Liver (tissue), 9 donors: ENCODE results near the gene ADA. TPM values are rescaled to one million over a fixed set of nuclear protein-coding genes. Genes with fewer than 3 reads are reported as not detected.

Experiments used
- DNase-seq: peaks from one replicate; pipeline ENCODE4 v3.0.0-alpha.2; 2017; ENCODE audit warnings: low spot score
- H3K27ac ChIP-seq, 2 donors: one replicate each; pipeline ENCODE4 v1.7.0; 2013; ENCODE audit warnings: inconsistent platforms in 2 of 2, low read length in 2 of 2, control low read depth in 1 of 2, low read depth in 1 of 2, mild to moderate bottlenecking in 1 of 2
- H3K27me3 ChIP-seq, 4 donors: one replicate each; pipeline versions ENCODE4 v1.6.1 to v1.7.0; 2013; ENCODE audit warnings: low read length in 3 of 4, inconsistent platforms in 1 of 4, mild to moderate bottlenecking in 1 of 4, moderate library complexity in 1 of 4; ENCODE audit not compliant: control insufficient read depth in 4 of 4, insufficient read depth in 4 of 4
- H3K36me3 ChIP-seq, 4 donors: one replicate each; pipeline versions ENCODE4 v1.6.1 to v1.7.0; 2013; ENCODE audit warnings: low read length in 3 of 4, mild to moderate bottlenecking in 3 of 4, low read depth in 1 of 4, moderate library complexity in 1 of 4; ENCODE audit not compliant: control insufficient read depth in 4 of 4, insufficient read depth in 3 of 4
- H3K4me1 ChIP-seq, 4 donors: one replicate each; pipeline versions ENCODE4 v1.6.1 to v1.7.0; 2013; ENCODE audit warnings: low read length in 3 of 4, mild to moderate bottlenecking in 3 of 4, moderate library complexity in 1 of 4; ENCODE audit not compliant: control insufficient read depth in 4 of 4, insufficient read depth in 4 of 4
- H3K4me3 ChIP-seq, 3 donors: one replicate each; pipeline versions ENCODE4 v1.6.1 to v1.7.0; 2013; ENCODE audit warnings: low read length in 3 of 3, control low read depth in 1 of 3, low read depth in 1 of 3, mild to moderate bottlenecking in 1 of 3
- H3K9ac ChIP-seq, 2 donors: one replicate each; pipeline ENCODE4 v1.7.0; 2013; ENCODE audit warnings: low read length in 2 of 2, mild to moderate bottlenecking in 2 of 2, moderate library complexity in 2 of 2, control low read depth in 1 of 2, low read depth in 1 of 2
- H3K9me3 ChIP-seq, 4 donors: one replicate each; pipeline versions ENCODE4 v1.6.1 to v1.7.0; 2013; ENCODE audit warnings: low read length in 3 of 4; ENCODE audit not compliant: control insufficient read depth in 4 of 4
- ATF3 ChIP-seq: IDR thresholded peaks from 2 replicates; pipeline ENCODE4 v1.6.1; 2016; ENCODE audit warnings: antibody characterized with exemption
- CTCF ChIP-seq: fragments of 150-350 bp; IDR thresholded peaks from 2 replicates; pipeline ENCODE4 v1.5.1; 2017; ENCODE audit warnings: improper control_type of control experiment, low read depth, low read length; ENCODE audit not compliant: missing input control
- HNF4A ChIP-seq, 2 donors: conservative IDR thresholded peaks; 2 replicates each; pipeline ENCODE4 v1.6.1; 2016; ENCODE audit warnings: antibody characterized with exemption in 2 of 2, mild to moderate bottlenecking in 2 of 2
- JUND ChIP-seq, 2 donors: IDR thresholded peaks; 2 replicates each; pipeline ENCODE4 v1.6.1; 2016; ENCODE audit warnings: antibody characterized with exemption in 2 of 2
- MAX ChIP-seq: IDR thresholded peaks from 2 replicates; pipeline ENCODE4 v1.6.1; 2016; ENCODE audit warnings: antibody characterized with exemption
- NR2F2 ChIP-seq: IDR thresholded peaks from 2 replicates; pipeline ENCODE4 v1.6.1; 2016; ENCODE audit warnings: antibody characterized with exemption
- RAD21 ChIP-seq, 2 donors: IDR thresholded peaks; 2 replicates each; pipeline ENCODE4 v1.6.1; 2016; ENCODE audit warnings: antibody characterized with exemption in 2 of 2, mild to moderate bottlenecking in 2 of 2
- RXRA ChIP-seq, 2 donors: IDR thresholded peaks; 2 replicates each; pipeline ENCODE4 v1.6.1; 2017 to 2018; ENCODE audit warnings: antibody characterized with exemption in 2 of 2, mild to moderate bottlenecking in 1 of 2
- SP1 ChIP-seq: IDR thresholded peaks from 2 replicates; pipeline ENCODE4 v1.6.1; 2018; ENCODE audit warnings: antibody characterized with exemption, mild to moderate bottlenecking
- TAF1 ChIP-seq: conservative IDR thresholded peaks from 2 replicates; pipeline ENCODE4 v1.6.1; 2016; ENCODE audit warnings: antibody characterized with exemption, mild to moderate bottlenecking
- YY1 ChIP-seq: IDR thresholded peaks from 2 replicates; pipeline ENCODE4 v1.6.1; 2016; ENCODE audit warnings: antibody characterized with exemption, mild to moderate bottlenecking
- ZBTB33 ChIP-seq: IDR thresholded peaks from 2 replicates; pipeline ENCODE4 v1.6.1; 2016; ENCODE audit warnings: antibody characterized with exemption
- WGBS: extraction: QIAGEN DNeasy Blood & Tissue Kit; methylation state at CpG from one replicate; pipeline ENCODE4 v1.1.7; 2013; 5-methylcytosine and 5-hydroxymethylcytosine counted together
- polyA plus RNA-seq, 2 donors: library from polyadenylated mRNA; stranded (reverse) in 1 of 2; unstranded in 1 of 2; fragments of 200-250 nt in 1 of 2; fragments of >200 nt in 1 of 2; fragmentation: Nextera tagmentation in 1 of 2; extraction: Ambion mirVana in 1 of 2; gene quantifications; one replicate each; pipeline versions ENCODE4 v1.2.1 to v1.2.3, GENCODE V29; 2013 to 2015
- total RNA-seq, 2 donors: library from RNA; depleted of rRNA; stranded (reverse); fragments of >200 nt; gene quantifications; one replicate each; pipeline ENCODE4 v1.2.3, GENCODE V29; 2014
- donor health status: healthy.
- donor health status: healthy.
- donor health status: healthy.
- donor health status: healthy.
- donor health status: healthy.

Gene ADA
- total and polyA plus RNA-seq, 4 donors, result 2.9 to 7.7 (median 3.0) TPM

GRCh38 chr20:44609516-44610312, 41.8 kb downstream of the ADA start:
- peak overlapping the region; percentile 72 to 78 for H3K27ac ChIP-seq
- WGBS, result 17% methylated on average over 25 of the region's 25 CpGs
- TF ChIP-seq TAF1 (no peak), NR2F2 (peak; percentile 94), ATF3 (peak; percentile 25), CTCF (peak; percentile 98), HNF4A (conservative IDR thresholded peaks at IDR 0.05) (peak; percentile 25 to 60), RXRA (IDR thresholded peaks at IDR 0.05) (peak; percentile 85 to 94), MAX (peak; percentile 50), YY1 (no peak), RAD21 (IDR thresholded peaks at IDR 0.05) (peak; percentile 98 to 99), JUND (IDR thresholded peaks at IDR 0.05) (peak in 1 of 2 donors; percentile 46), SP1 (peak; percentile 66)
- peaks cover 0 to 5% (median 0%) of the 10 kb centered on the region in 4 donors for H3K36me3 ChIP-seq
- H3K4me1 ChIP-seq, result peaks cover 2 to 26% (median 24%) of the 10 kb centered on the region in 4 donors
- H3K4me3 ChIP-seq, result peak overlapping the region; percentile 1 to 41 (median 16)
- peak overlapping the region; percentile 3 to 5 for H3K9ac ChIP-seq
- H3K9me3 ChIP-seq, result no peaks in the 10 kb centered on the region
- DNase-seq, result peak; percentile 94
- H3K27me3 ChIP-seq, result no peaks in the 10 kb centered on the region

- Histone ChIP-seq H3K27me3 (no peaks in the 10 kb centered on the region), H3K4me3 (no peak overlapping the region), H3K36me3 (peaks cover 0 to 5% (median 0%) of the 10 kb centered on the region in 4 donors), H3K9ac (peak overlapping the region in 1 of 2 donors; percentile 3), H3K9me3 (no peaks in the 10 kb centered on the region), H3K4me1 (peaks cover 2 to 26% (median 24%) of the 10 kb centered on the region in 4 donors), H3K27ac (peak overlapping the region; percentile 72 to 78)
- 80% methylated on average over 9 of the region's 9 CpGs for WGBS
- TF ChIP-seq JUND (IDR thresholded peaks at IDR 0.05), result no peak
- TF ChIP-seq ZBTB33, result no peak
- no peak for TF ChIP-seq HNF4A (conservative IDR thresholded peaks at IDR 0.05)
- no peak for TF ChIP-seq RXRA (IDR thresholded peaks at IDR 0.05)
- DNase-seq, result no peak
Observed at GRCh38 chr20:44609006-44609515, 42.4 kb downstream of the ADA start.
